HG03095 (cell line): Measurements from ENCODE around the gene ETS2.

ENCODE experiments used
- ATAC-seq: cut with Tn5 transposase; IDR thresholded peaks from one replicate; pipeline ENCODE4 v1.9.1; 2021; ENCODE audit warnings: moderate library complexity; ENCODE audit not compliant: unreplicated experiment

ETS2 gene

DNA sequence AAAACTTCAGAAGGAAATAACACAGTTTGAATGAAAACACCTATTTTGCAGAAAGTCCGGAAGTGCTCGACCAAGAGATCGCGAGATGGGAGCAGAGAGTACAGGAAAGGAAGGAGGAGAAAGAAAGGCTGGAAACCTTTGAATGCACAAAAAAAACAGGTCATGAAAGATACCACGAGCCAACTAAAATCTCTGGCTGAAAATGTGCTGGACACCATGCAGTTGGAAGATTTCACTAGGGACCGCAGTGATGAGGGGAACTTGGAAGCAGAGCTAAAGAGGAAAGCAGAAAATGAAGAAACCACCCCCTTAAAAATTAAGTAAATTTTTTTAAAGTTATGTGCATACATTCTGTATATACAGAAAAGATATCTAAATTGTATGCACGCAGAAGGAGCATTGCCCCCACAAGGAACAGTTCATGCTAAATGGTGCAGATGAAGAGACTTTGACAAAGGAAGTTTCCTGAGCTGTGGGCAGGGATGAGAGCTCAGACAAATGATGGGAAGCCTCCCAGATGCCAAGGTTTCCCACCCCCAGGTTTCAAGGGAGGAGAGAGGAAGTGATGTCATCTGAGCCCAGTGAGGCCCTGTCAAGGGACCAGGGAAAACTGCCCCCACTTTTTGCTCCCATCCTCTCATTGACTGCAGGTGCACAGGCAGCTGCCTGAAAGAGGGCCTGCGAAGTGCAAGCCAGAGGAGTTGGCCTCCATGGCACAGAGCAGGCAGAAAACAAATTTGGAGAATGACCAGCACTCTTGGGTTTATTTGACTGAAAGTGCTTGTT lies 52.5 kb downstream of the ETS2 start:
- no peak for ATAC-seq

DNA sequence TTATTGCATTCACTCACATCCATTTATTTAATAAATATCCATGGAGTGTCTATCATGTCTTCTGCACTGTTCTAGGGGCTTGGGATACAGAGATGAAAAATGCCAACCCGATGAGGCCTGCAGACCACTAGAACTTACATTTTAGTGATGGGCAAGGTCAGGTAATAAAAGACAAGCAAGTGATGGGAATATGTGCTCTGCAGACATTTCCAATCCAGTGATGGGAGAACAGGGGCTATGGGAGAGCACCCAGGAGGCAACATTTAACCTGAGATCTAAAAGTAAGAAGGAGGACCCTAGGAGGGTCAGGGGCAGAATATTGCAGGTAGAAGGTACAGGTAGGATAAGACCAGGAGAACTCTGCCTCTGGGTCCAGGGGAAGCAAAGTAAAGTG lies 53.1 kb downstream of the ETS2 start:
- ATAC-seq: no peak

DNA sequence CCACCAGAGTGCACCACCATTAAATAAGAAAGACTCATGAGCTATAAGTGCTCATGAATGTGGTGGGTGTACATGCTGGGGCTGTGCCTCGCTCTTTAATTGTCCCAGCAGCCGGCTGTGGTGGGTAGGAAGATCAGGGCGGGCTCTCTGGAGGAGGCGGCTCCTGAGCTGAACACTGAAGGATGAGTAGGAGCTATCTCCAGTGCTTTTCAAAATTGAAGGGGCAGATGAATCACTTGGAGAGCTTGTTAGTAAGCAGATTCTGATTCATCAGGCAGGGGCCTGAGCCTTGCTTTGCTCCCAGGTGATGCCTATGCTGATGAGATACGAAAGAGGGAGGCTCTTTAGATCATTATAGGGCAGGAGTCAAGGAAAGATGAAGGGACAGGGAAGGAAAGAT lies 54.1 kb downstream of the ETS2 start:
- ATAC-seq: no peak

DNA sequence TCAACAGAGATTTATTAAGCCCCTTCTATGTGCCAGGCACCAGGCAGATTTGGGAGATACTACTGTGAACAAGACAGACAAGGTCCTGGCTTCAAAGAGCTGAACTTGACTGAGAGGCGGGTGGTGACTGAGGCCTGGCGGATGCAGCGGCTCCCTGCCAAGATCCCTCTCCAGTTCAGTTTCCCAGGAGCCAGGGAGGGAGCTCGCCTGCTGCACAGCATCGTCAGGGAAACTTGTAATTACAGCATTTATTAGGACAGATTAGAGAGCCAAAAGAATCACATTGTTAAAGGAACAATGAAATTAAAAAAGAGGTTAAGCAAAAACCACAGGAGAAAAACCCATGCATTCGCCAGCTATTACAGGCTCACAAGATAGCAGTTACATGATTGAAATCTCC lies 55.3 kb downstream of the ETS2 start:
- ATAC-seq: no peak

DNA sequence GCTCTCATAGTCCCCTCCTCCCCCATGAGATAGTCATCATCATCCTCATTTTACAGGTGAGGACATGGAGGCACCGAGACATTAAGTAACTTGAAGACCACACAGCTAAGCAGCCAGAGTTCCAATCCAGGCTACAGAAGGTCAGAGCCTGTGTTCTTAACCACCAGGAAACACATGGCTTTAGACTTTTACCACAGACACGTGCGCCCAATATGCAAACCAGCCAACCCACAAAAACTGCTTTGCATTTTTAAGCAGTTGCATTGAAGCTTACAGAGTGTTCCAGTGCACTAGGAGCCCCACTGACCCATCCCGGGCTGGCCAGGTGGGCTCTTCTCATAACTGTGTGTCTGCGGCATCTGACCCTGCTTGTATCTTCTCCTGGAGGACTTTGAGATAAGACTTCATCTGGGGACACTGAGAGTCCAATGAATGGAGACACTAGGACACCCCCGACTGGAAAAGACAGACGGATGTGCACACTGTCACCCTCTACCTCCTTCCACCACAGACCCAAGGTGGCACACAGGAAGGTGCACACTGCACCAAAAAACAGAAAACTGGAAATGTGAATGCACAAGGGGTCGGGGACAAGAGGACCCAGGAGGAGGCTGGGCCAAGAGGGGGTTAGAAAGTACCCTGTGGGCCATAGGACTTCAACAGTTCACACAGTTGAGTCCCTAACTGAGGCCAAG lies 56.4 kb downstream of the ETS2 start:
- peak; percentile 79 for ATAC-seq

DNA sequence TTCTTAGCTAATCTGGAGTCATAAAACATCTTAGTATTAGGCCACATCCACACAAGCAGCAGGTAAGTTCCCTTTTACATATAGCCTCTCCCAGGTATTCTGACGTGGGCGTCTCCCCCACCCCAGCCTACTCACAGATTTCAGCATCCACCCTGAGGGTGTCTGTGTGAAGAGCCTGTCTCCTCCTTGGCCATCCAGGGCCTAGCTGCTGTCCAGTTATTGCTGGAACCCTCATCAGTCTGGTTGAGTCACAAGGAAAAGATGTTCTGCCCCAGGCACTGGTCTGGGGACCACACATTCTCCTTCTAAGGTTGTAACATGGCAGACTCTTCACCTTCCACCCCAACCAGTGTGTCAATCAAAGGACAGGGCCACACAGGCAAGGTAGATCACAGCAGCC lies 57.6 kb downstream of the ETS2 start:
- ATAC-seq: no peak

DNA sequence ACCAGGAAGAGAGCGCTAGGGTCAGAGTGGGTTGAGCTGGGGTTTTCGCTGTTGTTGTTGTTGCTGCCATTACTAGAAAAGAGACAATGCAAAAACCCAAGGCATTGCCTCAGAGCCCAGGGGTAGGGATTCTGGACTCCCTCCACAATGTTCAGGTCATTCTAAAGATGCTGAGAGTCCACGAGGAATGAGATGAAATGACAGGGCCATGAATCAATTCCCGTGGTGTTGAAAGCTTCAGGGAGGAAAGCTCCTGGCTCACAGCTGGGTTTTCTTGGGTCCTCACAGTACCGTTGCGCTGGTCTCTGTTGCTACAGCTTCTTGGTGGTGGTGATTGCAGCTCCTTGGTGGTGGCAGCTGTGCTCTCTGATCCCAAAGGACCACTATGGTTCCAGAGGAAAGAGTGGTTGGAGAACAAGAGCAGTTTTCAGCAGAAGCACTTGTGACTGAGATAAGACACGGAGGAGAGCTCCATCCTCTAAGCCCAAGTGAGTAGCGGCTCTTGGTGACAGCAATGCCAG lies 58.2 kb downstream of the ETS2 start:
- no peak for ATAC-seq

DNA sequence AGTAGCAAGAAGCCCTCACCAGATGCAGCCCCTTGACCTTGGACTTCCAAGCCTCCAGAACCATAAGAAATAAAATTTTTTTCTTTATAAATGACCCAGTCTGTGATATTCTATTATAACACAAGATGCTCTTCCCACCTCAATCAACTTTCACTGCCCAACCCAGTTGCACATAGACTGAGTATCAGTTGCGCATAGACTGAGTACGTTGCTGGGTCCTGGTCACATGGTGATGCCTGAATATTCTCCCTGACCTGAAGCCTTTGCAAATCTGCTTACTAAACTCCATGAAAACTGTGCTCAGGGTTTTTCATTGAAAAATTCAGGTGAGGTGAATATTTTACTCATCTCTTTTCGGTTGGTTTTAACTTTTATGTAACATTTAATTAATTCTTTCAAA lies 59.2 kb downstream of the ETS2 start:
- no peak for ATAC-seq

DNA sequence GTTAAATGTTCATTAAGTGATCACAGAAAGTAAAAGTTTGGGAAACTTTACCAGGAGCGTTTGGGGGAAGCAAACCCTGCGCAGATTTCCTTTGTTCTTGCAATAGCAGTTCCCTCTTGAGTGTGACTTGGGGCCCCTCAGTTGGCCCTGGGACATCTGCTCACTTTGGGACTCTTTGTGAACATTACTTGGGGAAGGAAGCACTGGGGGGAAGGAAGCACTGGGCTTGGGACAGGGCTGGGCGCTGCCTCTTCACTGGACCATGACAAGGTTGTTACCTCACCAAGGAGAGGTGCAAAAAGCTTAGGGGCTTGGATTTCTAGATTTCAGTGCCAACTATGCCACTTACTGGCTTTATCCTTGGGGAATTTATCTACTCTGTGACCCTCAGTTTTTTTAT lies 63.5 kb downstream of the ETS2 start:
- ATAC-seq: no peak

DNA sequence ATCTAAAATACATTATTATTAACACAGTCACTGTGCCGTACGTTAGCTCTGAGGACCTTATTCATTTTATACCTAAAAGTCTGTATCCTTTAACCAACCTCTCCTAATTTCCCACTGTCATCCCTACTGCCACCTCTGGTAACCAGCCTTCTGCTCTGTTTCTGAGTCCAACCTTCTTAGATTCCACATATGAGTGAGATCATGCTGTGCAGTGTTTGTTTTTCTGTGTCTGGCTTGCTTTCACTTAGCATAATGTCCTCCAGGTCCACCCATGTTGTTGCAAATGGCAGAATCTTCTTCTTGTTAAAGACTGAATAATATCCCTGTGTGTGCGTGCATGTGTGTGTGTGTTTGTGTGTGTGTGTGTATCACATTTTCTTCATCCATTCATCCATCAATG lies 64.2 kb downstream of the ETS2 start:
- ATAC-seq: no peak
